T-helper 1 cell treated with Interleukin-12 subunit alpha and Interleukin-12 subunit beta and Interleukin-4 antibody, amounts not matched to agents 30 μg/mL and 1 μg/mL, for 36 hours (primary cell): ENCODE data around the gene VSIG1.

Experiments used
- H3K27ac Mint-ChIP-seq: one replicate; pipeline ENCODE4 v1.8.0; 2021; ENCODE audit warnings: mild to moderate bottlenecking, mixed read lengths
- H3K27me3 Mint-ChIP-seq: one replicate; pipeline ENCODE4 v1.8.0; 2021; ENCODE audit warnings: low read depth, mixed read lengths
- H3K36me3 Mint-ChIP-seq: one replicate; pipeline ENCODE4 v1.8.0; 2021; ENCODE audit warnings: low read depth, mixed read lengths
- H3K4me1 Mint-ChIP-seq: one replicate; pipeline ENCODE4 v1.8.0; 2021; ENCODE audit warnings: low read depth, mixed read lengths
- H3K4me3 Mint-ChIP-seq: one replicate; pipeline ENCODE4 v1.8.0; 2021; ENCODE audit warnings: mild to moderate bottlenecking, moderate library complexity, mixed read lengths
- H3K9me3 Mint-ChIP-seq: one replicate; pipeline ENCODE4 v1.8.0; 2021; ENCODE audit warnings: mixed read lengths

VSIG1 gene

GRCh38 chrX:108090491-108091263 lies 45.8 kb downstream of the VSIG1 start:
- Mint-ChIP-seq H3K27ac (no peak overlapping the region), H3K36me3 (peaks cover 2% of the 10 kb centered on the region), H3K4me1 (peaks cover 17% of the 10 kb centered on the region), H3K27me3 (no peaks in the 10 kb centered on the region), H3K4me3 (no peak overlapping the region), H3K9me3 (no peaks in the 10 kb centered on the region)

DNA sequence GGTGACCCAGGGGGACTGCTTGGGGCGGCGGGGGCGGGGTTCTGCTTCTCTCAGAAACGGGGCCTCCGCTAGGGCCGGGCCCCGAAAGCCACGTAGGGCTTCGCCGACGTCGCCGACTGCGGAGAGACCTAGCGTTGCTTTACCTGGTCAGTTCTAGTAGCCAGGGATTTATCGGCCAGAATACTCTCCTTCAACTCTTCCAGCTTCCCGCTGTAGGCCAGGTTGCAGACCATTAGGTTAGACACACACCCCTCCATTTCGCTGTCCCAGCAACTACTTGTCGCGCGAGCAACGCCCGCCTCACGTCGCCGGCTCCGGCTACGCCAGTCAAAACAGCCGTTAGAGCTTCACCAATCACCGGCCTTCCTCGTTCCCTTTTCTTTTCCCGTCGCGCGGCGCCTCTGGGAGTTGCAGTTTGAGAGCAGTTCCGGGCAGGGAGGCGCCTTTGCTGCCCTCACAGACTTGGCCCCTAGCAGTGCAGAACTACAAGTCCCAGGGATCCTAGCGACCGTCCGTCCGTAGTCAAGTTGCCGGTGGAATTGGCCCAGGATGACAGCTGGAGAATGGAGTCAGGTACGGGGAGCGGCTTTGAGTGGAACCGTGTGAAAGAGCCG lies 46.5 kb downstream of the VSIG1 start, which contains the start of the genes ATG4A and PSMD10:
TSS of gene ATG4A (plus strand) at position 515 of the 614 bp plus-strand sequence. CDS start at position 564, 49 bp downstream.
TSS of gene PSMD10 (minus strand) at position 279 of the 614 bp plus-strand sequence. CDS start at position 257, 22 bp downstream.
- Mint-ChIP-seq H3K9me3 (no peaks in the 10 kb centered on the region), H3K36me3 (no peaks in the 10 kb centered on the region)

GRCh38 chrX:108091878-108092291 lies 47.0 kb downstream of the VSIG1 start:
- Mint-ChIP-seq H3K9me3 (no peaks in the 10 kb centered on the region), H3K4me3 (no peak overlapping the region), H3K27ac (no peak overlapping the region), H3K36me3 (no peaks in the 10 kb centered on the region), H3K27me3 (no peaks in the 10 kb centered on the region), H3K4me1 (peaks cover 17% of the 10 kb centered on the region)

More for the DNA sequence above, 46.5 kb downstream of the VSIG1 start, which contains the start of the genes ATG4A and PSMD10:
- H3K27ac Mint-ChIP-seq: no peak within 1 kb of the TSS
- no peak within 1 kb of the TSS for H3K4me3 Mint-ChIP-seq
- no peaks in the 10 kb centered on the region for H3K27me3 Mint-ChIP-seq
- peaks cover 17% of the 10 kb centered on the region for H3K4me1 Mint-ChIP-seq

- no peak overlapping the region for H3K27ac Mint-ChIP-seq
- H3K4me3 Mint-ChIP-seq: no peak overlapping the region
Observed at GRCh38 chrX:108097380-108097779, 52.5 kb downstream of the VSIG1 start.

DNA sequence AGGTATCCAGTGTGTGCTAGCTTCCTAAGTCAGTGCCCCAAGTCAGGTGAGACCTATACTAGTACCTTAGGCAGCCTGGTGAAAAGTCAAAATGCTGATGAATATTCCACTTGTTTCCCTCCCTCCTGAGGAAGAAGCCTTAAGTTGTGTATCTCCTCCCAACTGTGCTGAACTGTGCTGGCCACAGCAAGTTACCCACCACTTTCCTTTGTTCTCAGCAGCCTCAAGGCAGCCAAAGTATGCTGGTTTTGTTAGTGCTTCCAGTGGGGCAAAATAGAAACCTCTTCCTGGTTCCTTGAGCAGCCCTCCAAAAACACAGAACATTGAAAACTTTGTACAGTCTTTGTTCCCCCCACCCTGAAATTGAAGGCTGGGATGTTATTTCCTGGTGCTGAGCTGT lies 60.6 kb downstream of the VSIG1 start:
- no peaks in the 10 kb centered on the region for H3K9me3 Mint-ChIP-seq
- peaks cover 7% of the 10 kb centered on the region for H3K36me3 Mint-ChIP-seq
- peaks cover 3% of the 10 kb centered on the region for H3K27me3 Mint-ChIP-seq
- no peaks in the 10 kb centered on the region for H3K4me1 Mint-ChIP-seq
- no peak overlapping the region for H3K4me3 Mint-ChIP-seq
- H3K27ac Mint-ChIP-seq: no peak overlapping the region

More at GRCh38 chrX:108097380-108097779, 52.5 kb downstream of the VSIG1 start:
- peaks cover 3% of the 10 kb centered on the region for H3K4me1 Mint-ChIP-seq
- no peaks in the 10 kb centered on the region for H3K36me3 Mint-ChIP-seq
- H3K9me3 Mint-ChIP-seq: no peaks in the 10 kb centered on the region
- no peaks in the 10 kb centered on the region for H3K27me3 Mint-ChIP-seq

DNA sequence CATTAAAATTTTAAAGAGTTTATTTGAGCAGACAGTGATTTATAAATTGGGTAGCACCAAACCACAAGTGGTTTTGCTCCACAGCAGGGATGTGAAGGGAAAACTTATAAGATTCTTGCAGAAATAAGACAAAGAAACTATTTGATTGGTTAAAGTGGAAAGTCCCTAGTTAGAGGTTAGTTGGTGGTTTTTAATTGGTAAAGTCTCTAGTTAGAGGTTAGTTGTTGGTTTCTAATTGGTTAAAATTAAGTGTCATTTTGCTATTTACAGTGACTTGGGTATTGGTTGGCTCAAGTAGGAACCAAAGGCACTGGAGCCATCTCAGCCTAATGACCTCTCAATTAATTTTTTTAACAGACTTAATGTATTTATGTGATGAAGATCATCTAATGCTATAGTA lies 69.7 kb downstream of the VSIG1 start:
- Mint-ChIP-seq H3K27ac (no peak overlapping the region), H3K36me3 (no peaks in the 10 kb centered on the region), H3K4me3 (no peak overlapping the region), H3K4me1 (peaks cover 2% of the 10 kb centered on the region), H3K27me3 (no peaks in the 10 kb centered on the region), H3K9me3 (no peaks in the 10 kb centered on the region)

- H3K27me3 Mint-ChIP-seq: no peaks in the 10 kb centered on the region
- peaks cover 2% of the 10 kb centered on the region for H3K4me1 Mint-ChIP-seq
- no peak overlapping the region for H3K4me3 Mint-ChIP-seq
- H3K27ac Mint-ChIP-seq: no peak overlapping the region
- no peaks in the 10 kb centered on the region for H3K9me3 Mint-ChIP-seq
- no peaks in the 10 kb centered on the region for H3K36me3 Mint-ChIP-seq
Observed at GRCh38 chrX:108117988-108118387, 73.1 kb downstream of the VSIG1 start.

GRCh38 chrX:108121291-108121690 lies 76.4 kb downstream of the VSIG1 start:
- Mint-ChIP-seq H3K4me1 (peaks cover 2% of the 10 kb centered on the region), H3K4me3 (no peak overlapping the region), H3K9me3 (no peaks in the 10 kb centered on the region), H3K36me3 (peaks cover 3% of the 10 kb centered on the region), H3K27me3 (no peaks in the 10 kb centered on the region), H3K27ac (no peak overlapping the region)

DNA sequence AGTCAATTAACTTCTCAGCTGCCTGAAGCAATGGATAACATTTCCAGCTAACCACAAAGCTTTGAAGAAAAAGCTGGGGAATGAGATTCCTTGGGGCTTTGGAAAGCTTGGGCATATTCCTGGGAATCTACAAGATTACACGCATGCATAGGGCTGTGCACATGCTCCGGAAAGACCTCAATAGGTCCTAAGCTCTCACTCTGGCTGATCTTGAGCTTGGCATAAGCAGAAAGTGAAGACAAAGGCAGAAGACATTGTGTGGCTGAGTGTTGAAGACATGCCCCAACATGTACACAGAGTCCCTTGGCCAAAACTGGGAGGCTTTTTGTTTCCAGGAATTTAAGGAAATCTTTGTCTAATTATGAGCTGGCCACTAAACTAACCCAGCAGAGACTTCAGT lies 77.9 kb downstream of the VSIG1 start:
- no peaks in the 10 kb centered on the region for H3K9me3 Mint-ChIP-seq
- no peaks in the 10 kb centered on the region for H3K27me3 Mint-ChIP-seq
- H3K4me1 Mint-ChIP-seq: peaks cover 2% of the 10 kb centered on the region
- no peak overlapping the region for H3K27ac Mint-ChIP-seq
- no peak overlapping the region for H3K4me3 Mint-ChIP-seq
- H3K36me3 Mint-ChIP-seq: peaks cover 6% of the 10 kb centered on the region

GRCh38 chrX:108123591-108124366 lies 78.9 kb downstream of the VSIG1 start:
- peaks cover 2% of the 10 kb centered on the region for H3K4me1 Mint-ChIP-seq
- peak overlapping the region; percentile 24 for H3K27ac Mint-ChIP-seq
- H3K4me3 Mint-ChIP-seq: no peak overlapping the region
- H3K36me3 Mint-ChIP-seq: peaks cover 8% of the 10 kb centered on the region
- H3K9me3 Mint-ChIP-seq: no peaks in the 10 kb centered on the region
- H3K27me3 Mint-ChIP-seq: no peaks in the 10 kb centered on the region

- Mint-ChIP-seq H3K36me3 (peaks cover 21% of the 10 kb centered on the region), H3K9me3 (no peaks in the 10 kb centered on the region), H3K27ac (no peak overlapping the region), H3K27me3 (no peaks in the 10 kb centered on the region), H3K4me1 (peaks cover 2% of the 10 kb centered on the region), H3K4me3 (no peak overlapping the region)
Observed at GRCh38 chrX:108126661-108127060, 81.8 kb downstream of the VSIG1 start.

- Mint-ChIP-seq H3K4me3 (no peak overlapping the region), H3K9me3 (no peaks in the 10 kb centered on the region), H3K36me3 (peaks cover 23% of the 10 kb centered on the region), H3K27me3 (no peaks in the 10 kb centered on the region), H3K4me1 (peaks cover 2% of the 10 kb centered on the region), H3K27ac (no peak overlapping the region)
Observed at GRCh38 chrX:108127152-108127551, 82.3 kb downstream of the VSIG1 start.
